ENCODE results near the gene ZKSCAN4. TPM values are rescaled to one million over a fixed set of nuclear protein-coding genes. Genes with fewer than 3 reads are reported as not detected.

Gene ZKSCAN4
- total RNA-seq, 1 donor from 2014 or later = 3.1 TPM

DNA sequence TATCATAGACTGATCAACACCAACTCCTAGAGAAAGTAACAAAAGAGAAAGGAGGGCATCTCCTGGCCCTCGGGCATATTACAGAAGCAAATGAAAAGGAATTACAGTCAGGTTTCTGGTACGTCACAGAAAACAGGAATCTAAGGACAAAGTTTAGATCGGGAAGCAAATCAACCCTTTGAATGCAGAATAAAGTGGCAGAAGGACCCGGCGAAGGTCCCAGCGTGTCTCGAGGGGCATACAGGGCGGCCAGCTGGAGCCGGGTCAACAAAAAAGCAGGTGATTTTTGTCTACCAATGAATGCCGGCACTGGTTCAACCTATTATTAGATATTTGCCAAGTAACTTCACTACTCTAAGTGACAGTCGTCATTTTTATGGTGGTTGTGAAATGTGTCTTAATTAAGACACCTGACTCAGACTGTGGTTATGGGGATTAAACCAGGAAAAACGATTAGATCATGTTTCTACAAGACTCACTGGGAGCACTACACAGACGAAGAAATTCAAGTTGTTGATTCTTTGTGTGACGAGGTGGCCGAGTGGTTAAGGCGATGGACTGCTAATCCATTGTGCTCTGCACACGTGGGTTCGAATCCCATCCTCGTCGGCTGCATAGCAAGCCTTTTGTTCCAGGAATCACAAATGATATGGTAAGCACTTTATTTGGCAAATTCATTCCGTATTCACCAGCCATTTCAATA, 39.4 kb downstream of the ZKSCAN4 start:
- TF ChIP-seq, protein P1, sequence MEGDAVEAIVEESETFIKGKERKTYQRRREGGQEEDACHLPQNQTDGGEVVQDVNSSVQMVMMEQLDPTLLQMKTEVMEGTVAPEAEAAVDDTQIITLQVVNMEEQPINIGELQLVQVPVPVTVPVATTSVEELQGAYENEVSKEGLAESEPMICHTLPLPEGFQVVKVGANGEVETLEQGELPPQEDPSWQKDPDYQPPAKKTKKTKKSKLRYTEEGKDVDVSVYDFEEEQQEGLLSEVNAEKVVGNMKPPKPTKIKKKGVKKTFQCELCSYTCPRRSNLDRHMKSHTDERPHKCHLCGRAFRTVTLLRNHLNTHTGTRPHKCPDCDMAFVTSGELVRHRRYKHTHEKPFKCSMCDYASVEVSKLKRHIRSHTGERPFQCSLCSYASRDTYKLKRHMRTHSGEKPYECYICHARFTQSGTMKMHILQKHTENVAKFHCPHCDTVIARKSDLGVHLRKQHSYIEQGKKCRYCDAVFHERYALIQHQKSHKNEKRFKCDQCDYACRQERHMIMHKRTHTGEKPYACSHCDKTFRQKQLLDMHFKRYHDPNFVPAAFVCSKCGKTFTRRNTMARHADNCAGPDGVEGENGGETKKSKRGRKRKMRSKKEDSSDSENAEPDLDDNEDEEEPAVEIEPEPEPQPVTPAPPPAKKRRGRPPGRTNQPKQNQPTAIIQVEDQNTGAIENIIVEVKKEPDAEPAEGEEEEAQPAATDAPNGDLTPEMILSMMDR (IDR thresholded peaks at IDR 0.05) = no peak

DNA sequence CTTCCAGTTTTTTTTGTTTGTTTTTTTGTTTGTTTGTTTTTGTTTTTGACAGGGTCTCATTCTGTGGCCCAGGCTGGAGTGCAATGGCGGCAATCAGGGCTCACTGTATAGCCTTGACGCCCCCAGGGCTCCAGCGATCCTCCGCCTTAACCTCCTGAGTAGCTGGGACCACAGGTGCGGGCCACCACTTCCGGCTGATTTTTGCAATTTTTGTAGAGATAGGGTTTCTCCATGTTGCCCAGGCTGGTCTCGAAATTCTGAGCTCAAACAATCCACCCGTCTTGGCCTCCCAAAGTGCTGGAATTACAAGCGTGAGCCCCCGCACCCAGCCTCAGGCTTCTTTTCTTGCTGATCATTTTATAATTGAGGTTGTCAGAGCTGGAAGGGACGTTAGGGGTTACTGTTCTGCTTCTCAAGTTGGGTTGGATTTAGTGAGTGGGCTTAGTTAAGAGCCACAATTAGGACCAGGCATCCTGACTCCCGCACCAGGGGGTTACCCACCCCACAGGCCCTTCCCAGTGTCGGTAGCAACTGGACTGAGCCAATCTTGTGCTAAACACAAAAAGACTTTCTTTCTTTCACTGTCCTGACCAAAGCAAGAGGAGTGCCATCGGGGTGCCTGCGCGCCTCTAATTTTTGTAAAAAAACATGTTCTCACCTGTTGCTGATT, 40.1 kb downstream of the ZKSCAN4 start:
- Histone ChIP-seq H3K27ac (no peak overlapping the region), H3K4me3 (peak overlapping the region; percentile 29 to 52), H3K4me1 (peaks cover 0 to 2% of the 10 kb centered on the region in 2 donors), H3K36me3 (no peaks in the 10 kb centered on the region), H3K27me3 (peaks cover 23% of the 10 kb centered on the region), H3K9me3 (no peaks in the 10 kb centered on the region)
- intact Hi-C loops (cut with DNase I) = no loop called here
- no peak for DNase-seq (ENCODE audit: low spot score in 2 of 2)
- TF ChIP-seq, protein P1 (IDR thresholded peaks at IDR 0.05) = no peak

More for the DNA sequence above, 39.4 kb downstream of the ZKSCAN4 start:
- Histone ChIP-seq H3K4me1 (no peaks in the 10 kb centered on the region), H3K36me3 (no peaks in the 10 kb centered on the region), H3K27me3 (peaks cover 23% of the 10 kb centered on the region), H3K27ac (no peak overlapping the region), H3K4me3 (peak overlapping the region; percentile 29 to 52), H3K9me3 (no peaks in the 10 kb centered on the region)
- intact Hi-C loops (cut with DNase I) = no loop called here
- DNase-seq (ENCODE audit: low spot score in 2 of 2) = no peak

DNA sequence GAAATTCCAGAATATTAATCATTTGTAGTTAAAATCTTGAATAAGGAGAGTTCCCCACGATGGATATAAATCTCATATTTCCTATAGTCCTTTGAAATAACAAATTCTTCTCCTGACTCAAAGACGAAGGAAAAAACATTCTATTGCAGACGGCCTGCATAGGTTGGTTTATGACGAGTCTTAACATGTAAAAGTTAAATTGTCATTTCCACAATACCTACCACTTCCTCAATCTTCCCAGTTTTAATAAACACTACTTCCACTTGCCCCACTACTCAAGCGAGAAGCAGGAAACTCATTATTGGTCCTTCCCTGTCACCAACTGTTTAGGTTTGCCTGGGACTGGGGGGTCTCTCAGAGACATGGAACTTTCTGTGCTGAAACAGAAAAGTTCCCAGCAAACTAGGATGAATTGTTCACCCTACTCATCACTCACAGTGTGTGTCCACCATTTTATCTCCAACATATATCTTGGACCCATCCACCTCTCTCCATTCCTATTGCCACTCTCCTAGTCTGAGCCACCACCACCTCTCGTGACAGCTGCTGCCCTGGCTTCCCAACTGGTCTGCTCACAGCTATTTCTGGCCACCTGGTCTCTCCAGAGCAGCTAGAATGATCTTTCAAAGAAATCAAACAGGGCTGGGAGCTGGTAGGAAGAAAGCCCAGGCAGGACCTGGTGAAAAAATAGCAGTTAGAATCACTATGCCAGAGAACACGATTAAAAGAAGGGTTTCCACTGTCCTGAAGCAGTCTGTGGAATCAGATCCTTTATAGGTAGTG, 42.1 kb downstream of the ZKSCAN4 start:
- Histone ChIP-seq H3K4me3 (no peak overlapping the region), H3K36me3 (no peaks in the 10 kb centered on the region), H3K27me3 (peaks cover 23% of the 10 kb centered on the region), H3K4me1 (peaks cover 0 to 2% of the 10 kb centered on the region in 2 donors), H3K27ac (no peak overlapping the region), H3K9me3 (no peaks in the 10 kb centered on the region)
- TF ChIP-seq, protein P1 (IDR thresholded peaks at IDR 0.05) = no peak
- intact Hi-C loops (cut with DNase I) = no loop called here
- no peak for DNase-seq (ENCODE audit: low spot score in 2 of 2)

DNA sequence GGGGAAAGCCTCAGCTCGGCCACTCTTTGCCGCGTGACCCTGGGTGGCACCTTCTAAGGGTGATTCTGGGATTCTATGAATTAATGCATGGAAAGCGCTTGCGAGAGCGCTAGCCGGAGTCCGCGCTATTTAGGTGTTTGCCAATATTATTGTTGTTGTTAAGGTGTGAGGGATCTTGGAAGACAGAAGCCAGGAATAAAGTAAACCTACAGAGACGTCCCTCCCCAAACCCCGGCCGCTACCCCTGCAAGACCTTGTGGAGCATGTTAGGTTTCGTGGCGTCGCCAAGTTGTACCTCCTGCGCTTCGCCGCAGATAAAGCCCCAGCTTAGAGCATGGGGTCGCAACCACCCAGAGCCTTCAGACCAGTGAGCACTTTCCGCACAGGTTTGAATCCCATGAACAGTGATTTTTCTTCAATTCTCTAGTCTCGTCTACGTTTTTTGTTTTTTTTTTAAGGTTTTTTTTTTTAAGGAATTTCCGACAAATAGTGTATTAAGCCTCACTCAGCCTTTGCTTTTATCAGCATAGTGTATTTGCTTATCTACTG, 43.9 kb downstream of the ZKSCAN4 start:
- TF ChIP-seq, protein P1 (IDR thresholded peaks at IDR 0.05) = no peak
- H3K9me3 ChIP-seq = peaks cover 0 to 9% of the 10 kb centered on the region in 2 donors
- H3K4me3 ChIP-seq = peak overlapping the region in 1 of 2 donors; percentile 52
- peaks cover 0 to 2% of the 10 kb centered on the region in 2 donors for H3K4me1 ChIP-seq
- intact Hi-C loops (cut with DNase I) = no loop called here
- no peaks in the 10 kb centered on the region for H3K36me3 ChIP-seq
- DNase-seq (ENCODE audit: low spot score in 2 of 2) = no peak
- no peak overlapping the region for H3K27ac ChIP-seq
- peaks cover 23% of the 10 kb centered on the region for H3K27me3 ChIP-seq

DNA sequence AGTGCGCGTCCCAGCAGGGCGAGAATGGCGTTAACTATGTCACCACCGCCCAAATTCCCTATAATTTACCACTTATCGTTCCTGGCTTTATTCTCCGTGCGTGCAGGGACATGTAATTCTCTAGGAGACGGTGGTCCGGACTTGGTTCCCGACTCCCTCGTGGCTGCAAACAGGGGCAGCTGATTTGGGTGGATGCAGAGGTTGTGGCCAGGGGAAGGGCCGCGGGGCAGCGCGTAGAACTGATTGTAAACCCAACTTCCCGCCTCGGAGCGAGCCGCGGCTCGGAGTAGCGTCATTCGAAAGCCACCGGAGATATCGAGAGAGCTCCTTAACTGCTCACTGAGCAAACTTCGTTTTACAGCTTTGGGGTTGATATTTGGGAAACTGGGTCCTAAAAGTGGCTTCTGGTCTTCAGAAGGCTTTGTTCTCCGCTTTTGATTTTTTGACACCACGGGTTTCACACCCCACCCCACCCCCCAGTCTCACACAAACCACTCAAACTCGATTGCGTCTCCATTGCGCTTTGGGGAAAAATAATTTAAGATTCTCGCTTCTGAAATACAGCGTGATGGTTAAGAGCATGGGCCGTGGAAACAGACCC, 44.5 kb downstream of the ZKSCAN4 start:
- Histone ChIP-seq H3K27ac (no peak overlapping the region), H3K27me3 (peaks cover 21% of the 10 kb centered on the region), H3K4me3 (peak overlapping the region in 1 of 2 donors; percentile 52), H3K36me3 (no peaks in the 10 kb centered on the region), H3K4me1 (peaks cover 0 to 2% of the 10 kb centered on the region in 2 donors), H3K9me3 (peaks cover 0 to 12% of the 10 kb centered on the region in 2 donors)
- no peak for DNase-seq (ENCODE audit: low spot score in 2 of 2)
- TF ChIP-seq, protein P1 (IDR thresholded peaks at IDR 0.05) = no peak
- intact Hi-C loops (cut with DNase I) = no loop called here
